ENCODE results near the gene SKI. TPM values are rescaled to one million over a fixed set of nuclear protein-coding genes. Genes with fewer than 3 reads are reported as not detected.

SKI gene
- polyA plus RNA-seq, 4 donors = 45.4 to 62.9 (median 58.6) TPM

DNA sequence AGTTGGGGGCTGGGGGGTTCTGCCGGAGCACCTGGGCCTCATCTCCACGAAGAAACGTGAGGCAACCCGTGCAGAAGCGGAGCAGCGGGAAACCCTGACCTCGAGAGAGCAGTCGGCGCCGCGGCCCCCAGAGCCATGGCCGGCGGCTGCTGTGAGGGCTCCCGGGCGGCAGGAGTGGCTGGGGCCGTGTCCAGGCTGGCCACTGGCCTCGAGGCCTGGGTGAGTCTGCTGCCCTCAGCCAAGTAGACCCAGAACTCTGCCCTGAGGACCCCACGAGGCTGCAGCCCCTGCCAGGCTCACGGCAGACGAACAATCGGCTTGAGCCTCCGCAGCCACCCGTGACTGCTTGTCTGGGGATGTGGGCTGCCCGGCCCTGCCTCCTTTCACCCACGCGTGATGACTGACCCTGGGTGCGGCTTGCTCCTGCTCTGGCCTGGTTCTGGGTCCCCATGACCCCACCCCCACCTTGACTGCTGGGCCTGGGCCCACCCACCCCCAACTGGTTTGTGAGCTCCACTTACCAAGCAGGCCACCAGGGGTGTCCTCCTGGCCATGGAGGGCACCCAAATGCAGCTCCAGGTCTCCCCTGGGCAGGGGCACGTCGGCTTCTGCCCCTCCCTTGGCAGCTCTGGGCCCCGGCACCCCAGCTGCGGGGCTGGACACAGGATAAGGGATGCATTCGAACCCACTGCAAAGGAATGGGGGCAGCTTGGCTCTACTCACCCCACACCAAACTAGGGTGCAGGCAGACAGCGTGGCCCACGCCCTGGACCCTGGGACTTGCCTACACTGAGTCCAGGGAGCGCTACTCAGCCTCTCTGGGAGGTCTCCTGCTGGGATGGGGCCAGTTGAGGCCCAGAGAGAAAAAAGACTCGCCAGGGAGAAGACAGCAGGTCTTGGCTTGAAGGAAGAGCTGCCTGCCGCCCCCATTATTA is 129.1 kb downstream of the SKI start:
- no peak for DNase-seq (ENCODE audit: low read depth in 4 of 4, low spot score in 2 of 4)

DNA sequence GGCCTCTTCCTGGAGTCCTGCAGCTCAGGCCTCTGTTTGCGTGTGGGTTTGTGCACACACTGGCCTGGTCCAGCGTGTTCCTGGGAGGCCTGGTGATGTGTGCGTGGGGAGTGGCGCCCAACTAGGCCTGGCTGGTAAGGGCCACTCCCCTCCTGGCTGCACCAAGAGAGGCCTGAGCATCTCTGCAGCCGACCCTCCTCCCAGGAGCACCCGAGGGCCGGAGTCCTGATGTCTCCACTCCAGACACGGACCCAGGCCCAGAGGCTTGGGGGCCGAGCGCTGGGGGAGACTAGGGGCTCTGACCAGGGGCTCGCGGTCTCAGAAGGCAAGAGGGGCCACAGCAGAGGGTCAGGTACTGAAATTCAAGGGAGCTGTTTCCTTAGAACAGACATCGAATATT is 130.0 kb downstream of the SKI start:
- no peak for DNase-seq (ENCODE audit: low read depth in 4 of 4, low spot score in 2 of 4)

DNA sequence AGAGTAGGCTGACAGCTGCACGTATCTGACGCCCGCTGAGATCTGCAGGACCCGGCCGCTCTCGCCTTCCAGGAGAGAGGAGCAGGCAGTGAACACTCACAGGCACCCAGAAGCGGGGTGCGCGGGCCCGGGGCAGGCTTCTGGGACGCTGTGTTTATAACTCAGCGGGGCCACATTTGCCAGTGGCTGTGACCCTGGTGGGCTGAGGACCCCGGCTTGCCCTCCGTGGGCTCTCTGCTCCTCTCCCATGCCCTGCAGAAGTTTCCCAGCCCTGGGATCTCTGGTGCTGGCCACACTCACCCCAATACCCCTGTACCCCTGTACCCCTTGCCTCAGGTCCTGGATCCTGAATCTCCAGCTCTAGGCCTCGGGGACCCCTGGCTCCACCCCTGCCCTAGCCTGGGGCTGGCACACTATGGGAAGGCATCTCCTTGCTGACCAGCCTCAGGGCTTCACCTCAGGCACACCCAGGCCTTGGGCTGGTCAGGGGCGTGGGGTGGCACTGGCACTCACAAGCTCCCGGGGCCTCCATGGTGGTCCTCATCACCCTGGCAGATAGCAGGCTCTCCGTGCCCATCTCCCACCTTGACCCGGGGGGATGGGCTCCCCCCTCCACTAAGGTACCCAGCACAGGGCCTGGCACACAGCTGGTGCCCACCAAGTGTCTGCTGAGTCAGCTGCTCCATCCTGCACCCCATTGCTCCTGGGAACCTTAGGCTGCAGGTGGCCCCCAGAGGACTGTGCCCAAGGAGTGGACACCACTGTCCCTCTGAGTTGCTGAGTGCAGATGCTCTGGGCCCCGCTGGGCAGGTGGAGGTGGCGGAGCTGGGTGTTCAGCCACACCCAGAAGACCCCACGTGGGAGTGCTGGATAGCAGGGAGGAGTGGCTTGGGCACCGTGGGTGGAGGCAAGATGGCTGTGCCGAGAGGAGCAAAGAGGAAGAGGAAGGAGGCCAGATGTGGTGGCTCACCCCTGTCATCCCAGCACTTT is 130.8 kb downstream of the SKI start:
- no peak for DNase-seq (ENCODE audit: low read depth in 4 of 4, low spot score in 2 of 4)

Other genes with a start within 250 kb of the SKI start
- gene CFAP74, start 224.5 kb upstream of the SKI start, polyA plus RNA-seq (ENCODE audit: insufficient read length in 4 of 4) = under 1 TPM; 0.45 to 0.68 (median 0.58) TPM
- 1 to 10 TPM; 1.4 to 2.2 (median 1.8) TPM for gene GABRD, start 209.0 kb upstream of the SKI start, polyA plus RNA-seq (ENCODE audit: insufficient read length in 4 of 4)
- gene PRKCZ, start 177.9 kb upstream of the SKI start, polyA plus RNA-seq (ENCODE audit: insufficient read length in 4 of 4) = 10 to 100 TPM; 28.9 to 36.1 (median 33.0) TPM
- gene FAAP20, start 33.5 kb upstream of the SKI start, polyA plus RNA-seq (ENCODE audit: insufficient read length in 4 of 4) = 10 to 100 TPM; 24.4 to 76.3 (median 60.8) TPM
- 10 to 100 TPM in 3 of 4 donors, 1 to 10 TPM in 1; 9.3 to 21.2 (median 16.6) TPM for gene MORN1, start 163.2 kb downstream of the SKI start, polyA plus RNA-seq (ENCODE audit: insufficient read length in 4 of 4)
- gene RER1, start 163.5 kb downstream of the SKI start, polyA plus RNA-seq (ENCODE audit: insufficient read length in 4 of 4) = 100 to 1,000 TPM; 108 to 124 (median 121) TPM
- gene PEX10, start 184.2 kb downstream of the SKI start, polyA plus RNA-seq (ENCODE audit: insufficient read length in 4 of 4) = 10 to 100 TPM; 20.3 to 31.1 (median 27.1) TPM
- gene PLCH2, start 248.0 kb downstream of the SKI start, polyA plus RNA-seq (ENCODE audit: insufficient read length in 4 of 4) = 1 to 10 TPM; 1.2 to 2.1 (median 1.5) TPM

All from left renal cortex interstitium (tissue), 4 donors.